Urinary bladder (tissue), 4 donors: ENCODE results near the gene AVEN. TPM values are rescaled to one million over a fixed set of nuclear protein-coding genes. Genes with fewer than 3 reads are reported as not detected.
"Not testable (repeated sequence)": the region's sequence is repeated elsewhere in the genome, so short reads cannot be mapped to it uniquely, and the experiment has no call there.

Experiments
- DNase-seq: peaks from one replicate; pipeline ENCODE4 v3.0.0-alpha.2; 2015; ENCODE audit errors: extremely low spot score
- H3K27ac ChIP-seq: one replicate; pipeline ENCODE4 v1.5.1; 2013; ENCODE audit warnings: low read depth, mild to moderate bottlenecking, moderate library complexity
- H3K36me3 ChIP-seq: one replicate; pipeline ENCODE4 v1.6.1; 2013; ENCODE audit warnings: mild to moderate bottlenecking, moderate library complexity; ENCODE audit not compliant: insufficient read depth
- H3K4me1 ChIP-seq: one replicate; pipeline ENCODE4 v1.6.1; 2013; ENCODE audit warnings: mild to moderate bottlenecking, moderate library complexity; ENCODE audit not compliant: insufficient read depth
- H3K4me3 ChIP-seq: one replicate; pipeline ENCODE4 v1.5.1; 2013; ENCODE audit warnings: low read depth, low read length
- WGBS: extraction: QIAGEN DNeasy Blood & Tissue Kit; methylation state at CpG from one replicate; pipeline ENCODE4 v1.1.7; 2013; 5-methylcytosine and 5-hydroxymethylcytosine counted together
- polyA plus RNA-seq: library from polyadenylated mRNA; stranded (reverse); fragments of 200-250 nt; gene quantifications from one replicate; pipeline ENCODE4 v1.2.3, GENCODE V29; 2013
- total RNA-seq: library from RNA; depleted of rRNA; stranded (reverse); fragments of >200 nt; gene quantifications from one replicate; pipeline ENCODE4 v1.2.3, GENCODE V29; 2014
- donor health status: healthy with polysubstance abuse.
- donor health status: healthy.

The AVEN gene
- total and polyA plus RNA-seq, 2 donors: 15.8 to 16.0 TPM

DNA sequence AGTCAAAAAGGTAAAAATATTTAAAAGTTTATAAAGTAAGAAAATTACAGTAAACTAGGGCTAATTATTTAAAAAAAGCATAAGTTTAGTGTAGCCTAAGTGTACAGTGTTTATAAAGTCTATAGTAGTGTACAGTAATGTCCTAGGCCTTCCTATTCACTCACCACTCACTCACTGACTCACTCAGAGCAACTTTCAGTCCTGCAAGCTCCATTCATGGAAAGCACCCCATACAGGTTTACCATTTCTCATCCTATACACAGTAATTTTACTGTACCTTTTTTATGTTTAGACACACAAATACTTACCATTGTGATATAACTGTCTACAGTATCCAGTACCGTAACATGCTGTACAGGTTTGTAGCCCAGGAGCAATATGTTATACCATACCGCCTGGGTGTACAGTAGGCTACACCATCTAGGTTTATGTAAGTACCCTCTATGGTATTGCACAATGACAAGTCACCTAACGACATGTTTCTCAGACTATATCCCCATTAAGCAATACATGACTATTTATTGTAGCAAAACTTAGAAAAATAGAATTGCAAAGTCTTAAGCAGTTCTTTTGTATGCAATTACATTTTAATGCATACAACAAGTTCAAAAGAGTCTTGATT lies 19.5 kb downstream of the AVEN start:
- Histone ChIP-seq H3K27ac (no peak overlapping the region), H3K4me1 (no peaks in the 10 kb centered on the region), H3K36me3 (no peaks in the 10 kb centered on the region), H3K4me3 (no peak overlapping the region)
- 96% methylated on average over 3 of the region's 3 CpGs for WGBS
- DNase-seq: no peak

DNA sequence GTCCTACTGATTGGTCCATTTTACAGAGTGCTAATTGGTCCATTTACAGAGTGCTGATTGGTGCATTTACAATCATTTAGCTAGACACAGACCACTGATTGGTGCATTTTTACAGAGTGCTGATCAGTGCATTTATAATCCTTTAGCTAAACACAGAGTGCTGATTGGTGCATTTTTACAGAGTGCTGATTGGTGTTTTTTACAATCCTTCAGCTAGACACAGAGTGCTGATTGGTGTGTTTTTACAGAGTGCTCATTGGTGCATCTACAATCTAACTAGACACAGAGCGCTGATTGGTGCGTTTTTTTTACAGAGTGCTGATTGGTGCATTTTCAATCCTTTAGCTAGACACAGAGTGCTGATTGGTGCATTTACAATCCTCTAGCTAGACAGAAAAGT lies 20.3 kb downstream of the AVEN start:
- H3K36me3 ChIP-seq: not testable (repeated sequence)

DNA sequence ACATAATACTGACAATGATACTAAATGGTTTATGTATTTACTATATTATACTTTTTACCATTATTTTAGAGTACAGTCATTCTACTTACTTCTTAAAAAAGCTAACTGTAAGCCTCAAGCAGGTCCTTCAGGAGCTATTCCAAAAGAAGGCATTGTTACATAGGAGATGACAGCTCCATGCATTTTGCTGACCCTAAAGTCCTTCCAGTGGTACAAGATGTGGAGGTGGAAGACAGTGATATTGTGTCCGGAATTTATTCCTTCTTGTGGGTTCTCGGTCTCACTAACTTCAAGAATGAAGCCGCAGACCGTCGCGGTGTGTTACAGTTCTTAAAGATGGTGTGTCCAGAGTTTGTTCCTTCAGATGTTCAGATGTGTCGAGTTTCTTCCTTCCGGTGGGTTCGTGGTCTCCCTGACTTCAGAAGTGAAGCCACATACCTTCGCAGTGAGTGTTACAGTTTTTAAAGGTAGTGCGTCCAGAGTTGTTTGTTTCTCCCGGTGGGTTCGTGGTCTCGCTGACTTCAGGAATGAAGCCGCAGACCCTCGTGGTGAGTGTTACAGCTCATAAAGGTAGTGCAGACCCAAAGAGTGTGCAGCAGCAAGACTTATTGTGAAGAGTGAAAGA lies 20.9 kb downstream of the AVEN start:
- Histone ChIP-seq H3K36me3 (no peaks in the 10 kb centered on the region), H3K4me1 (no peaks in the 10 kb centered on the region), H3K27ac (no peak overlapping the region), H3K4me3 (no peak overlapping the region)
- DNase-seq: no peak
- 94% methylated on average over 16 of the region's 16 CpGs for WGBS

More for the DNA sequence above, 20.3 kb downstream of the AVEN start:
- H3K4me3 ChIP-seq, H3K4me1 ChIP-seq, DNase-seq, H3K27ac ChIP-seq: not testable (repeated sequence)
- 99% methylated on average over 2 of the region's 2 CpGs for WGBS

DNA sequence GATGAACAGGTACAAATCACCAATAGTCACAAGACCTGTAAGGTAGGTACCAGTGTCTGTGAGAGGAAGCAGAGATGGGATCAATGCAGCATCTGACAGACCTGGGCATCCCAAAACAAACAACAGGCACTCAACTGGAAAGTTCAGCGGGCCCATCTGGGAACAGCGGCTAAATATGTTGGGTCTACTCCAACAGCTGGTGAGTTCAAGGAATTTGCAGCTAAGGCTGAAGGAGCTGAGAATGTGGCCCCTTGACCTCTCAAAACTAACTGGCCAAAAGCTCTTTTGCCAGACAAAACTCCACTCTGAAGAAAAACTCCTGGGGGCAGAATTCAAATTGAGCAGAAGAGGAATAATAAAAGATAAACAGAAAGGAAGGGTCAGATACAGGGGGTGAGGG lies 24.4 kb downstream of the AVEN start:
- Histone ChIP-seq H3K4me3 (no peak overlapping the region), H3K4me1 (no peaks in the 10 kb centered on the region), H3K36me3 (no peaks in the 10 kb centered on the region), H3K27ac (no peak overlapping the region)
- WGBS: 91% methylated on average over 2 of the region's 2 CpGs
- no peak for DNase-seq

DNA sequence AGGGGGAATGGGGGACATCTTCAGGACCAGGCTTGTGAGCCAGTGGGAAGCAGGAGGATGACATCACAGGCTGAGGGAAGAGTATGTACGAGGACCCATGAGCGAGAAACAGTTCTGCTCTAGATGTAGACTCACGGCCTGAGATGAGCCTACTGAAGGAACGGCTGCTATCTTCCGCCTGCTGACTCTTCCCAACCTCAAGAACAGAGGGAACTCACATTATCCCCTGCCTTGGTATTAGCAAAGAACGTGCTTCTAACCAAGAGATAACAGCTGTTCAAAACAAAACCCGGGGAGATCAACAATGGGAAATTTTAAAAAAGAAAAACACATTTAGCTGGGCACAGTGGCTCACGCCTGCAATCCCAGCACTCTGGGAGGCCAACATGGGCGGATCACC lies 25.3 kb downstream of the AVEN start:
- 94% methylated on average over 9 of the region's 9 CpGs for WGBS
- no peak overlapping the region for H3K27ac ChIP-seq

DNA sequence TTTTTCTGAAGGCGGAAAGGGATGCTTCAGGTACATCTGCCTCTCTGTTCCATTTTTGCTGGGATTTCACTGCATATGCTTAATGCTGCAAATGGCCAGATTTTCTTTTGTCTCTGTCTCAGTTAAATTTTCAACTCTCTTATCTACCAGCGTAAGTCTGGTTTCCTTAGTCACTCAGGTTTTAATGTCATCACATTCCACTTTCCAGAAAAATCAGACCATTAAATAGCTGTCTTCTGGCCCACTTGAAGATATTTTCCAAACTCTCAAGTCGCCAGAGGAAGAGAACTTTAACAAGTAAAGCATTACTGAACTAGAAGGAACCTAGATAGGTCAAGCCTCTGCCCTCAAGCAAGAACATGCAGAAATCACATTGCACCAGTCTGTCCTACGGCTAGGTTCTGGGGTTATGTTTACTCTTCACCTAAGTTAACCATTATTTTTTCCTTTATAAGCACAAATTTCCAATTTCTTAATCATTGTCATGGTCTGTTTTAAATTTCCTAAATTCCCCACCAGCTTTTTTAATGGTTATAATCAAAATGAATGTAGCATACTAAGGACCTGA lies 26.5 kb downstream of the AVEN start:
- Histone ChIP-seq H3K4me3 (no peak overlapping the region), H3K36me3 (no peaks in the 10 kb centered on the region), H3K4me1 (no peaks in the 10 kb centered on the region), H3K27ac (no peak overlapping the region)
- DNase-seq: no peak
- 69% methylated on average over 4 of the region's 4 CpGs for WGBS

More for the DNA sequence above, 25.3 kb downstream of the AVEN start:
- Histone ChIP-seq H3K36me3 (no peaks in the 10 kb centered on the region), H3K4me3 (no peak overlapping the region), H3K4me1 (no peaks in the 10 kb centered on the region)
- DNase-seq: no peak

DNA sequence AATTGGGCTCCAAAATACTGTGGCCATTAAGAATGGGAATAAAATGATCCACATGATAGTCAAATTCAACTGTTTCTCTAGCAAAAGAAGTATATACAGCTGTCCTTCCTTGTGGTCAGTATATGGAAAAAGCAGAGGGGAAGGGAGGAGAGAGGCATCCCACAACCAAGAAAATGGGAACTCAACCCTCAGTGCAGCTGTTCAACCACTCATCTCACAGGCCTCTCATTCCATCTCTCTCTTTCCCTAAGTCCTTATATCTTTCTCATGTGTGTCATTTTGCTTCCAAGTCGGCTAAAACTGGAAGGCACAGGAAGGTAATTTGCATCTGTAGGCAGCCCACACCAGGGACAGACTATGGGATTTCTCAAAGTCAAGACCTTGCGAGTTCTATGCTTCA lies 27.5 kb downstream of the AVEN start:
- no peaks in the 10 kb centered on the region for H3K4me1 ChIP-seq
- H3K4me3 ChIP-seq: no peak overlapping the region
- no peak for DNase-seq
- WGBS: 84% methylated on average over 2 of the region's 2 CpGs
- H3K27ac ChIP-seq: no peak overlapping the region
- H3K36me3 ChIP-seq: no peaks in the 10 kb centered on the region

DNA sequence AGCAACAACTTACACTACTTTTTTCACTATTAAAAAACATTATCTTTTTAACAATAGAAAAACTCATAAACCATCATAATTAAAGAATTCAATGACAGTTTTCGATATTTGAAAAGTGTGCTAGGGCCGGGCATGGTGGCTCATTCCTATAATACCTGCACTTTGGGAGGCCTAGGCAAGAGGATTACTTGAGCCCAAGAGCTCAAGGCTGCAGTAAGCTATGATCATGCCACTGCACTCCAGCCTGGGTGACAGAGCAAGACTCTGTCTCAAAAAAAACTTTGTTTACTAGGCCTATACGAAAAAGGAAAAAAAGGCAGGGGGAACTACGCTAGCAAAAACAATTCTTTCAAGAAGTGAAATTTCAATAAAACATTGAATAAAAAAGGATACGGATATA lies 28.1 kb downstream of the AVEN start:
- Histone ChIP-seq H3K4me1 (no peaks in the 10 kb centered on the region), H3K36me3 (no peaks in the 10 kb centered on the region), H3K4me3 (no peak overlapping the region), H3K27ac (no peak overlapping the region)
- 93% methylated on average over 5 of the region's 5 CpGs for WGBS
- DNase-seq: no peak

DNA sequence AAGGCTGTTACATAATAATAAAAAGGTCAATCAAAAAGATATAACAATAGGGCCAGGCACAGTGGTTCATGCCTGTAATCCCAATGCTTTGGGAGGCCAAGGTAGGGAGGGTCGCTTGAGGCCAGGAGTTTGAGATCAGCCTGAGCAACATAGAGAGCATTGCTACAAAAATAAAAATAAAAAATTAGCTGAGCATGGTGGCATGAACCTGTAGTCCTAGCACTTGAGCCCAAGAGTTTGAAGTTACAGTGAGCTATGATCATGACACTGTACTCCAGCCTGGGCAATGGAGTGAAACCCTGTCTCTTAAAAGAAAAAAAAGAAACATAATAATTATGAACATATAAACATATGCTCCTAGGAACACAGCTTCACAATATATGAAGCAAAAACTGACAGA lies 29.3 kb downstream of the AVEN start:
- Histone ChIP-seq H3K36me3 (no peaks in the 10 kb centered on the region), H3K4me3 (no peak overlapping the region), H3K27ac (no peak overlapping the region), H3K4me1 (no peaks in the 10 kb centered on the region)
- DNase-seq: no peak
- WGBS: 97% methylated on average over 1 of the region's 1 CpG

DNA sequence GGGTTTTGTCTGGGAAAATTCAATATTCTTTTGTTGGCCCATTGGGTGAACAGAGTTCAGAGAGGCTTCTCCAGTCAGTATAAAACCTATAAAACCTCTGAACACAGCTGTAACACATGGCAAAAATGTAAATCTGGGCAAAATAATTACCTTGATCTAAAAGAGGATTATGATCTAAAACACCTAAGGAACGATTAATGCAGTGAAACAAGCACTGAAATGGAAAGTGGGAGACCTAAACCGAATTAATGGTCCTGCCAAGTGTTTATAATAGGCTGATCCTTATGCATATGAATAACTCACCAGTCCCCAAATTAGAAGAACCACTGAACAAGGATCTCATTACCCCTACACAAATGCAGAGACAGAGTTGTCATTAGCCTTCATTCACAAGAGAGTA lies 32.6 kb downstream of the AVEN start:
- no peak overlapping the region for H3K4me3 ChIP-seq
- no peak overlapping the region for H3K27ac ChIP-seq
- no peak for DNase-seq
- peaks cover 1% of the 10 kb centered on the region for H3K36me3 ChIP-seq
- no peaks in the 10 kb centered on the region for H3K4me1 ChIP-seq
- WGBS: 85% methylated on average over 2 of the region's 2 CpGs

DNA sequence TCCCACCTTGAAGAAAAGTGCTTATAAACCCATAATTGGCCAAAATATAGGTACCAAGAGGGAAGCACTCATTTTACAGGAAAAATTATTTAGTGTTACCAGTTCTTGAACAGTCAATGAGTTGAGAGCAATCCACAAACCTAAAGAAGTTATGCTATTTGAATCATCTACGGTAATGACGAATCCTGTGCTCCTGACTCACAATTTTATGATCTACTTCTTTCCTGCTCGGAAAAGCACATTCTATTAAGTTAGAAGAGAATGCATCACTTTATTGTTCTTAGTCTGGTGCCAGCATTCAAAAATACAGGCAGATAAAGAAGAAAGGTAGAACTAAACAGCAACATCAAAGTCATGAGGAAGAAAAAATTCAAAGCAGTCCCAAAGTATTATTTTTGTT lies 37.5 kb downstream of the AVEN start:
- no peak for DNase-seq
- Histone ChIP-seq H3K4me3 (no peak overlapping the region), H3K4me1 (no peaks in the 10 kb centered on the region), H3K27ac (no peak overlapping the region), H3K36me3 (peaks cover 1% of the 10 kb centered on the region)
- 59% methylated on average over 3 of the region's 3 CpGs for WGBS

DNA sequence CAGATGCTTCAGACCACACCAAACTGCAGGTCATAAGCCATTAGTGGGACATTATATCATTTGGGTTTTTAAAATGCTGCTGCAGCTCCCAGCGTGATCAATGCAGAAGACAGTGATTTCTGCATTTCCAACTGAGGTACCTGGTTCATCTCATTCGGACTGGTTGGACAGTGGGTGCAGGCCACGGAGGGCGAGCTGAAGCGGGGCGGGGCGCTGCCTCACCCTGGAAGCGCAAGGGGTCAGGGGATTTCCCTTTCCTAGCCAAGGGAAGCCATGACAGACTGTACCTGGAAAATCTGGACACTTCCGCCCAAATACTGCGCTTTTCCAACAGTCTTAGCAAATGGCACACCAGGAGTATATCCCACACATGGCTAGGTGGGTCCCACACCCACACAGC lies 43.3 kb downstream of the AVEN start:
- DNase-seq, H3K27ac ChIP-seq, H3K36me3 ChIP-seq, H3K4me1 ChIP-seq, H3K4me3 ChIP-seq: not testable (repeated sequence)
- 98% methylated on average over 10 of the region's 10 CpGs for WGBS

DNA sequence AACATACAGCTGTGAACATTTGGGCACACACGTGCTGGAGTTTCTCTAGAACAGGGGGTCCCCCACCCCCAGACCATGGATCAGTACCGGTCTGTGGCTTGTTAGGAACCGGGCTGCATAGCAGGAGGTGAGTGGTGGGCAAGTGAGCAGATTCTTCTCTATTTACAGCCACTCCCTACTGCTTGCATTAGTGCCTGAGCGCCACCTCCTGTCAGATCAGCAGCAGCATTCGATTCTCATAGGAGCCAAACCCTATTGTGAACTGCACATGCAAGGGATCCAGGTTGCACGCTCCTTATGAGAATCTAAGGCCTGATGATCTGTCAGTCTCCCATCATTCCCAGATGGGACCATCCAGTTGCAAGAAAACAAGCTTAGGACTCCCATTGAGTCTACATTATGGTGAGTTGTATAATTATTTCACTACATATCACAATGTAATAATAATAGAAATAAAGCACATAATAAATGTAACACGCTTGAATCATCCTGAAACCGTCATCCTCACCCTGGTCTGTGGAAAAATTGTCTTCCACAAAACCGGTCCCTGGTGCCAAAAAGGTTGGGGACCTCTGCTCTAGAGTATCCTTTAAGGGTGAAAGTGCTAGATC lies 44.9 kb downstream of the AVEN start:
- no peak overlapping the region for H3K27ac ChIP-seq
- H3K36me3 ChIP-seq: no peaks in the 10 kb centered on the region
- no peak for DNase-seq
- no peaks in the 10 kb centered on the region for H3K4me1 ChIP-seq
- WGBS: 86% methylated on average over 9 of the region's 9 CpGs
- H3K4me3 ChIP-seq: no peak overlapping the region

DNA sequence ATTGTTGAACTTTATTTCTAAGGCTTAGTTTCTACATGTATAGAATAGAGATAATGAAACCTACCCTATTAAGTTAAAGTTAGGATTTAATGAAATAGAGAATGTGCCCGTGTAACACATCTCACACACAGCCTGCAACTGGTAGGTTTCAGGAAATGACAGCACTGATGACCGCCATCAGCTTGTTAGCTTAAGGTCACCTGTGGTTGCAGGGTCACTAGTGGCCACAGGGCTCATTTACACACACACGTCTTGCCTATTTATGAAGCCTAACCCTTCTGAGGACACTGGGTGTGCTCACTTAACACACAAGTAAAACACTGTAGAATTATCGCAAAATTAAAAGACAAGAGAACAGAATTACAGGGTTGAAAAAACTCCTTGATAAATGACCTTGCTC lies 50.6 kb downstream of the AVEN start:
- no peaks in the 10 kb centered on the region for H3K4me1 ChIP-seq
- DNase-seq: no peak
- H3K36me3 ChIP-seq: no peaks in the 10 kb centered on the region
- 88% methylated on average over 4 of the region's 4 CpGs for WGBS
- H3K4me3 ChIP-seq: no peak overlapping the region
- no peak overlapping the region for H3K27ac ChIP-seq
